Renal cortical epithelial cell (primary cell): ENCODE data around the gene AMELX. TPM values are rescaled to one million over a fixed set of nuclear protein-coding genes. Genes with fewer than 3 reads are reported as not detected.
A peak's percentile ranks its signal among the peaks of the same experiment; 100 is the strongest.

ENCODE experiments used
- DNase-seq: peaks from one replicate; pipeline ENCODE4 v3.0.0-alpha.2; 2011; ENCODE audit warnings: low read depth
- total RNA-seq: library from RNA; depleted of rRNA; stranded (reverse); fragments of >200 nt; gene quantifications from 2 replicates; pipeline ENCODE4 v1.2.3, GENCODE V29; 2014

The AMELX gene
- total RNA-seq, 1 donor from 2014 or later, result not detected

- DNase-seq, result no peak
Observed at GRCh38 chrX:11309220-11309619, 16.0 kb downstream of the AMELX start.

DNA sequence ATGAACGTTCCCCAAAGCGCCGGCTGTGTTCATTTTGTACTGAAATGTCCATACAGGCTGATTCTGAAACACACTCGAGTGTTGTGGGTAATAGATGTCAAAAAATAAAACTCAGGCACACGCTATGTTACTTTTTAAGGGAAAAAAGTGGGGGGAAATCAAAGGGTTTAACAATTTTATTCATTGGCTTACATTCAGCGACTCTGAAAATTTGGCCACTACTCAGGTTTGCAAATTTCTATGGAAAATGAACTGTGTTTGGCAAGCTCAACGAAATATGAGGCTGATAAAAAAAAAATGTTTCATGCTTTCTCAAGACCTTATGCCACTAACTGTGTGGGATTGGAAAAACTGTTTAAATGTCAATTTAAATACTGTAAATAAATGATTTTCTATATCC, 18.5 kb downstream of the AMELX start:
- no peak for DNase-seq

DNA sequence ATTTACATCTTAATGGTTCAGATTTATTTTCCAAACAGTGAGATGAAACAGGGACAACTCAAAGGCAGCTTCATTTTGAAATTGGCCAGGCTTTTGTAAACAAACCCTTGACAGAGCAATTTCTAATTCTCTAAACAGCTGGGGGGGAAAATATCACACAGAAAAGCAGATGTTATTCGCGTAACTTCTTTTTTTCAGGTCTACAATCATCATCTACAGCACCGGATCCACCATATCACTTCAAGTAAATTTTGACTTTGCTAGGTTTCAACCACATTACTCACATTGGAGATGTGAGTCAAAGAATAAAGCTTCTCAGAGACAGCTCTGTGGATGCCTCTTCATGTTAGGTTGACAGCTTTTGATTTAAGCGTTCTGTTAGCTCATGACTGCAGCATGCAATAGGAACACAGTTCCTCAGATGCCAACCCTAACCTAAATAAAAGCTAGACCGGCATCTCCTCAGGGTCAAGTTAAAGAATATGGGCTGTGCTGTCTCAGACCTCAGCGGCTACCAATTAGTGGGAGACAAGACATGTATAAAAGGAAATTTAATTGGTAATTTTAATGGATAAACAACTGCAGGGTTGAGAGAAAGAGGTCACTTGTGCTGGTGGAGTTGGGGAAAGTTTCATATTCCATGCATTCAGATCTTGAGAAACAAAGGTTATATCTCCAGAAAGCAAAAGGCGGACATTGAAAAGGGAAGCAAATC, 26.8 kb downstream of the AMELX start:
- DNase-seq, result no peak

DNA sequence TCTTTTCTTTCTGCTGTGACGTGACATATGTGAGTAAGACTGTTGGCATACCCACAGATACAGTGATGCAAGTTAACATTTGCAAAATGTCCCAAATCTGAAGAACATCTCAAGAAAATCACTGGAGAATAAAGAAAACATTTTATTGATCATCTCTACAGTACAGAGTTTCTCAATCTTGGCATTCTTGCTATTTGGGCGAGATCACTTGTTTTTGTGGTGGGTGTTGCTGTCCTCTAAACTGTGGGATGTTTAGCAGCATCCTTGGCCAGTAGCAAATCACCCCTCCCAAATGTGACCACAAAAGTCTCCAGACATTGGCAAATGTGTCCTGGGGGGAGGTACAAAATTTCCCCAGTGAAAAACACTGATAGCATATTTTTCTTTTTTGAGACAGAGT, 28.8 kb downstream of the AMELX start:
- DNase-seq, result no peak

GRCh38 chrX:11328134-11328533, 34.9 kb downstream of the AMELX start:
- no peak for DNase-seq

- peak; percentile 1 for DNase-seq
Observed at GRCh38 chrX:11329021-11329420, 35.8 kb downstream of the AMELX start.

DNA sequence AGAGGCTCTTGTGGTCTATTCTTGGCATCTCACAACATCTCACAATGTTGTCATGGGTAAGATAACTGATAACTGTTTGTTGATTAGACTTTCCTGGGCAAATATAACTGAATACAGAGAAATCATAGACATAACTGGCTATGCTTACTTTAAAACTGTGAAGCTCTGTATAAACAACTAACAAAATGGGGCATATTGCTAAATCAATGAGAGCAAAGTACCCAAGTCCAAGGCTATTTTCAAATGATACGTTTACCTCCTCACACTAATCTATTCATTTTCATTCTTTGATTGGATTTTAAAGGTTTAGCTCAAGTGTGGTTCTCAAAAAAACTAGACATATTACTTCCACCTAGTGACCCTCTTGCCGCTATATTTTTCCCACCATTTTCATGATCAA, 38.6 kb downstream of the AMELX start:
- DNase-seq, result no peak

DNA sequence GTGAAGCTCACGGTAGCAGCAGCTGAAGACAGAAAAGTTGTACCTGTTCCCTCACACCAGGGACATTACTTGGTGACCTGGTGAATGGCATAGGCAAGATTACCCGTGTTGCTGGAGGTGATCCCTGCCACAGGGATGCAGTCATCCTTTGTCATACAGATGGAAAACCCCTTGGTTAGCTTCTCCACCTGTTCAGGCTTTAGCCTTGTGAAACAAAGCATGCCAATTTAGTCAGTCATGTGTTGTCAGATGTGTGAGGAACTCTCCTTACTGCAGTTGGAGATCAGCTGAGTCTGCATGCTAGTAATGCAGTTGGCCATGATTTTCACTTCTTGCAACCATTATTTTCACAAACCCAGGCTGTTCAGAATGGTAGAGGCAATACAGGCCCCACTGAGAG, 41.0 kb downstream of the AMELX start:
- no peak for DNase-seq

- DNase-seq, result no peak
Observed at GRCh38 chrX:11336201-11336600, 43.0 kb downstream of the AMELX start.

GRCh38 chrX:11337292-11338009, 44.2 kb downstream of the AMELX start:
- DNase-seq, result peak; percentile 26

DNA sequence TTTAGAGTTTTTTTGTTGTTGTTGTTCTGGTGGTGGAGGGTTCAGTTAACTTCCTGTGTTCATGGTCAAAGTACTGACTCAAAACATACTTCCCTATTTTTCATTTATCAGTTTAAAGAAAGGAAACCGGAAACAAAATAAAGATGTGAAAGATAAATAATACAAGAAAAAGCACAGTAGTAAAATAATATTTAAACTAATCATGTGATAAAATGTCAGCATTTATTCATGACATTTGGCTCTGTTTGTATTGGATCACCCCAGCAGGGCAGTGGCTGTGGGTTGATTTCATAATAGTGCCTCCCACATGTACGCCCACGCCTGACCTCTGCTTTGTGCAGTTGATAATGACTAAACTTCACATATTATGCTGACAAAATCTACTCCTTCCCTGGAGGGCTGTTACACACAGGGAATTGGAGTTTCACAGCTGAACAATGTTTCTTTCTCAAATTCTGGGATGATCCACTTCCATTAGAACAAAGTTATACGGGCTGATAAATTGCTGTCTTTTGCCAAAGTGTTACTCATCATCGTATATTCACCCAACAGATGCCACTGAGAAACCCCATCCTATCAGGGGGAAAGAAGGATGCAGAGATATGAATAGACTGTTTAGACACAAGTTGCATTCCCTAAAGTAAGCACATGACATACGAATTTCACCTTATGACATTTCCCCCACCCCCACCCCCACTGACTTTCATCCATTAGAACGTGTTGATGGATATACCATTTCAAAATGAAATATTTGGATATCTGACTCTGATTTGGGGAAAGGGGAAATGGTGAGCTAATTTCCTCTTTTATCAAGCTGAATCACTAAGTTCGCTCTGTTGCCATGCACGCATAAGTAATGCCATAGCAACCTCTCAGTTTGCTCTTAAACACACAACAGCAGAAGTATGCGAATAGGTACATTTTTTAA, 48.3 kb downstream of the AMELX start:
- peak; percentile 90 for DNase-seq

- DNase-seq, result peak; percentile 1
Observed at GRCh38 chrX:11342673-11343072, 49.5 kb downstream of the AMELX start.

GRCh38 chrX:11346121-11346682, 53.0 kb downstream of the AMELX start:
- DNase-seq, result no peak

- no peak for DNase-seq
Observed at GRCh38 chrX:11347300-11347699, 54.1 kb downstream of the AMELX start.

DNA sequence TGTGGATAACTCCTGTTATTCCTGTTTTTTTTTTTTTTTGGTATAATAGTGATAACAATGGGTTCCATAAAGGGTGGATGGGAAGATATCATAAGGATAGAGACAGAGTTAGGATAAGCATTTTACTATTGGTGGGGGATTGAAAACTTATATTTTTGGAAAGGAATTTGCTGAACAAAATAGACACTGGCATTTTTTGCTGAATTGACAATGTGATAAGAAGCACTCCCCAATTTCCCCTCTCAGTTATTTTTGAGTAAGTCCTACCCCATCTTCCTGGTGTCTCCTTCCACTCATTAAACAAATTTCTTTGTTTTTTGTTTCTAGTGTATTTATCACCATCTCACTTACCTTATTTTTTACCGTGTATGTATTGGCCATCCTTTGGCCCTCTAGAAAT, 55.8 kb downstream of the AMELX start:
- no peak for DNase-seq

DNA sequence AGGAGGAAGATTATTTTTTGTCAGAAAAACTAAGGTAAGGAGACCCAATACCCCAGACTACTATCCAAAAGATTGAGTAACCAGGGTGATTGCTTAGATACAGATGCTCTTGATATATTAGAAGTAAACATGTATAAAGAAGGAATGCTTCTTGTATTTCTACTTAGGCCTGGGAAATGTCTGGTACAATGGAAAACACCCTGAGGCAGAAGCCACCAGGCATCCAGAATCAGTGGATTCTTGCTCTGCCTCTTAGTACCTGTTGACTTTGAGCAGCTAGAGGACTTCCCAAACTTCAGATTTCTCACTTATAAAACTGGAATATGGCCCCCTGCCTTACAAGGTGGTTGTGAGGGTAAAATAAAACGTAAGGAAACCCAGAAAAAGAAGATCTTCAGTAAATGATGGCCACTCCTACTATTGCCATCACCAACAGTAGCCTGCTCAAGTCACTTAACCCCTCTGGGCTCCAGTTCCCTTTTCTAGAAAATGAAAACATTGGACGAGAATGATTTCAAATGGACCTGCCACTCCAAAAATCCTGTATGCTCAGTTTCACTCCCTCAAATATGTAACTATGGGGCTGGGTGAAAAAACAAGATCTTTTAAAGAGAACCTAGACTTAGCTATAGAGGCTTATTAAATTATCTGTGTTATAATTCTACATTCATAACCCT, 56.6 kb downstream of the AMELX start:
- no peak for DNase-seq

Other genes with a start within 250 kb of the AMELX start
- gene HCCS, start 182.1 kb upstream of the AMELX start, total RNA-seq, result 28.1 and 38.5 TPM in 2 replicates